GM12892 (cell line): ENCODE results near the gene IMMP2L.
A peak's percentile ranks its signal among the peaks of the same experiment; 100 is the strongest.

Source experiments
- DNase-seq: peaks from one replicate; pipeline ENCODE4 v3.0.0; 2011; ENCODE audit not compliant: insufficient read length
- FAIRE-seq: peaks from 2 replicates; lab custom pipeline; 2011; peaks lifted over from hg19 to GRCh38; lab: Jason Lieb, UNC
- POLR2A ChIP-seq: IDR thresholded peaks from 2 replicates; pipeline ENCODE4 v1.6.1; 2011; ENCODE audit warnings: low read depth, low read length, control low read depth
- POLR2AphosphoS5 ChIP-seq: IDR thresholded peaks from 2 replicates; pipeline ENCODE4 v1.6.1; 2011; ENCODE audit warnings: low read depth, low read length, control low read depth
- TAF1 ChIP-seq: IDR thresholded peaks from 2 replicates; pipeline ENCODE4 v1.6.1; 2011; ENCODE audit warnings: low read depth, mild to moderate bottlenecking, control low read depth, low read length, borderline replicate concordance

Gene IMMP2L

DNA sequence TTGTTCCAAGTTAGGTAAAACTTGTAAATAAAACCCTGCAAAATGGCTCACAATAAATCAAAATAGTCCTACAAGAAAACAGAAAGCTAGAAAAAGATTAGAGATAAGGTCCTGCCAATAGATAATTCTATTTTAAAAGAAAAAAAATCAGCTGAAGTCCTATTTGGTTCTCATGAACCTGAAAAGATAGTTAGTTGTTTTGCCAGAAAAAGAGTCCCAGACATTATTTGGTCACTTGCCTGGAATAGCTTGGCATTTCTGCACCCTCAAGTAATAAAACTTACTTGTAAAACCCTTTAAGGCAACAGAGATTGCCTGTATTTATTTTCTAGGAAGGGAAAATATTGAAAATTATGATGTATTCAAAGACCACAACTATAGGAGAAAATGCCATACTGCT lies 423.7 kb downstream of the IMMP2L start:
- TF ChIP-seq POLR2A: no peak
- no peak for TF ChIP-seq POLR2AphosphoS5
- no peak for TF ChIP-seq TAF1
- FAIRE-seq: no peak

DNA sequence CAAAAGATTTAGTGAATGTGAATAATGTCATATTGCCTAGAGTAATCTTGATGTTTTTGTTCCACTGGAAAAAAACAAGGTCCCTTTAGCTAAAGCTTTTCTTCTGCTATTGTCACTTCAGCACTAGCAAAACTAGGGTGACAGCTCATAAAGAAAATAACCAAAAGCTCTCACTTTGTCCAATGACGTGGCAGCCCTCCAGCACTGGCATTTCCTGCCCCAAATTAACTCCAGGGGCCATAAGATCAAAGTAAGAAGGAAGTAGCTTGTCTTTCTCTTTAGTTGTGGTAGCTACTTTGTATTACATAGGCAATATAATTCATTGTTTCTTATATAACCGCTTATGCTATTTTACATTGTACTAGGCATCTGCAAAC lies 424.1 kb downstream of the IMMP2L start:
- no peak for DNase-seq
- TF ChIP-seq POLR2AphosphoS5: no peak
- no peak for TF ChIP-seq POLR2A
- TF ChIP-seq TAF1: no peak
- peak; percentile 94 for FAIRE-seq

More for the DNA sequence above, 423.7 kb downstream of the IMMP2L start:
- DNase-seq: no peak

DNA sequence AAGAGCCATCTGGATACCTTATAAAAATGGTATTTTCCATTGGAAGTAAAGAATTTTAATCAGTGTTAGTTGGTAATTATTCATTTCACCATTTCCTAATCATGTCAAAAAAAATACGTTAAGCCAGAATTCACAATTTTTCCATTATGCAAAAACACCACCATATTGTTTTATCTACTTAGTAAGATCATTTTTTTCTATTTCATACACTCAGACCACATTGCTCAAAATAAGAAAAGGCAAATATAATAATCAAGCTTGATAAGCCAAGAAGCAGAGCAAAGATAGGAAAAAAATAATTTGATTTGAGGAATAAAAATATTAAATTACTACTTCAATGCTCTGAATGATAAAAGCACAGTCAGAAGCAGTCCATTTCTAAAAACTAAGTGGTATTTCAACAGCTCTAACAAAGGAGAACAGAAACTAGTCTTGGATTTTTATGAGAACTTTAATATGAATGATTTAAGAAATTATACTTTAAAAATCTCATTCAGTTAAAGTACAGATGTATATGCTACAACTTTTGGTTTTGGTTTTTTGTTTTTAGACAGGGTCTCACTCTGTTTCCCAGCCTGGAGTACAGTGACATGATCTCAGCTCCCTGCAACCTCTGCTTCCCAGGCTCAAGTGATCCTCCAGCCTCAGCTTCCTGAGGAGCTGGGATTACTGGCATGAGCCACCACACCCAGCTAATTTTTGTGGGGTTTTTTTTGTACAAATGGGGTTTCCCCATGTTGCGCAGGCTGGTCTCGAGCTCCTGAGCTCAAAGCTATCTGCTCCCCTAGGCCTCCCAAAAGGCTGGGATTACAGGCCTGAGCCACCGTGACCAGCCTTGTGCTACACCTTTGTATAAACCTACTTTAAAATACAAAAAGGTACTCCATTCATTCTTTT lies 424.7 kb downstream of the IMMP2L start:
- DNase-seq (no peak), FAIRE-seq (peak; percentile 14)

DNA sequence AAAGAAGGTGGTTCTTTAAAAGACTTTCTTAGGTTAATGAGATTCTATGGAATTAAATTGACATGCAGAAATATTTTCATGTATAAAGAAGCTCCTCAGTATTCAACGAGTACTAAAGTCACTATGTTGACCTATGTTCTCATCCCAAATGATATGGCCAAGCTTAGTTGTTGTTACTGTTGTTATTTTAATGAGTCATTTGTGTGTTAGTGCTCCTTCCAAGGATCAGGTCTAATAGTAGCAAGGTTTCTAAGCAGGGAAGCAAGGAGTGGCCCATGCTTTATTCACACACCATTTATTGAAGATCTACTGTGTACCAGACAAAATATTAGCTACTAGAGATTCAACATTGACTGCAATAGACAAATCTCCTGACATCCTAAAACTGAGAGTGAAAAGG lies 429.5 kb downstream of the IMMP2L start:
- DNase-seq (no peak), FAIRE-seq (no peak)
- no peak for TF ChIP-seq TAF1
- no peak for TF ChIP-seq POLR2AphosphoS5
- TF ChIP-seq POLR2A: no peak

More for the DNA sequence above, 424.7 kb downstream of the IMMP2L start:
- TF ChIP-seq TAF1 (no peak), POLR2AphosphoS5 (no peak), POLR2A (no peak)

GRCh38 chr7:111129435-111129834 lies 432.9 kb downstream of the IMMP2L start:
- TF ChIP-seq POLR2A (no peak), POLR2AphosphoS5 (no peak), TAF1 (no peak)
- FAIRE-seq (no peak), DNase-seq (no peak)

GRCh38 chr7:111126987-111127386 lies 435.3 kb downstream of the IMMP2L start:
- TF ChIP-seq POLR2A (no peak), POLR2AphosphoS5 (no peak), TAF1 (no peak)
- DNase-seq (no peak), FAIRE-seq (no peak)

GRCh38 chr7:111115966-111116365 lies 446.3 kb downstream of the IMMP2L start:
- TF ChIP-seq POLR2AphosphoS5 (no peak), POLR2A (no peak), TAF1 (no peak)
- FAIRE-seq: no peak
- DNase-seq: no peak

GRCh38 chr7:111113263-111114017 lies 448.9 kb downstream of the IMMP2L start:
- FAIRE-seq: peak; percentile 48
- no peak for DNase-seq

DNA sequence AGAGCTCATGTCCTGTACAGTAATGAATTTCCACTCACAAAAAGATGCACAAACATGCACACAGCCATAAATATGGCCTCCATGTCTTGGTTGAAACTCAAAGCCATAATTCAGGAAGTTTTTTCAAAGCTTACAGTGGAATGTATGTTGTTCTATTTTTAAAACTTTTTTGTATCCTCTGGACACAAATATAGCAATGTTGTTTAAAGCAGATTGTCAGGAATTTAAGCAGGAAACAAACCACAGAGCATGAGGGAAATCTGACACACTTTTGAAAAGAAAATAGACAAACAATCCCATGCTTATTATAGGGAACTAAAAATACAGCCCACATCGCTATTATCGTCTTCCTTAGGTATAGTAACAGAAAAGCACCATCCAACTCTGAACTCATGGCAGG lies 449.9 kb downstream of the IMMP2L start:
- TF ChIP-seq POLR2AphosphoS5 (no peak), POLR2A (no peak), TAF1 (no peak)
- FAIRE-seq (no peak), DNase-seq (no peak)

More at GRCh38 chr7:111113263-111114017, 448.9 kb downstream of the IMMP2L start:
- no peak for TF ChIP-seq POLR2A
- no peak for TF ChIP-seq TAF1
- TF ChIP-seq POLR2AphosphoS5: no peak

DNA sequence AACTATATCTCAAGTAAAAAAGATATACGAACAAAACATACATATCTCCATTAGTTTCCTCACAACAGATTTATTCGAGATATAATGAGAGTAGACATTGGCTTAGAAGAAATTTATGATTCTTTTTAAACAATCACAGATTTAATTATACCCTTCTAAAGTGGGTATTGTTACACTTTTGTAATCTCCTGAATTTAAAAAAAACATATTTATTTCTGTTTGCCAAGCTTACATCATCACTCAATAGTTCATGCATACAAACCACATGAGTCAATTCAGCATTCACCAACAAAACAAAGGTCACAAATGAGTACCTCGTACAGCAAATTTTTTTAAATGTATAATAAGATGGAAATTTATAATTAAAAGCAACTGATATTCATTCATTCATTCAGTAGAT lies 453.8 kb downstream of the IMMP2L start:
- TF ChIP-seq POLR2A (no peak), POLR2AphosphoS5 (no peak), TAF1 (no peak)
- no peak for DNase-seq
- FAIRE-seq: no peak

DNA sequence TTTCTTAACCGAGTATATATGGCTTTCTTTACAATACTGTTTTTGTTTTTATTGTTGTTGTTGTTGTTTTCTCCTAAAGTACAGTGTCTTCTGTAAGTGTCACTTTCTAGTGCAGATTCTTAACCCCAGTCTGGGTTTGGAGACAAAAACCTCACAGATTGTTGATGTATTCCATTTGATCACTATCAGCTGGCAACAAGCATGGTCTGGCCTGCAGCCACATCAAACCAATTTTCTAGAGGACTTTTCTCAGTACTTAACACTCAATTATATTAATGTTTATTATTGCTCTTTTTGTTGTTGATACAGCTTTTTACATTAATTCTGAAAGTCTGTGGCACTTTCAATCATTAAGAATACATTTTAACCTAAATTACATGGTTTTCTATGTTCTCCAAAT lies 454.3 kb downstream of the IMMP2L start:
- TF ChIP-seq TAF1 (no peak), POLR2A (no peak)
- no peak for FAIRE-seq
- no peak for DNase-seq
